Mesodermal cell (in vitro differentiated cells): ENCODE measurements around the gene SH3D21.

Source experiments
- H3K27ac ChIP-seq: 2 replicates; pipeline ENCODE4 v1.7.0; 2013; ENCODE audit warnings: mild to moderate bottlenecking, low read depth, low read length, moderate library complexity; ENCODE audit not compliant: severe bottlenecking
- H3K36me3 ChIP-seq: 2 replicates; pipeline ENCODE4 v1.7.1; 2013; ENCODE audit warnings: mild to moderate bottlenecking, low read length, moderate library complexity; ENCODE audit not compliant: control insufficient read depth, insufficient read depth
- H3K4me1 ChIP-seq: one replicate; pipeline ENCODE4 v1.7.1; 2013; ENCODE audit warnings: mild to moderate bottlenecking, low read length; ENCODE audit not compliant: insufficient read depth, control insufficient read depth, poor library complexity, severe bottlenecking
- H3K4me3 ChIP-seq: 2 replicates; pipeline ENCODE4 v1.7.0; 2013; ENCODE audit warnings: low read length, control low read depth, mild to moderate bottlenecking; ENCODE audit not compliant: insufficient read depth, poor library complexity, severe bottlenecking; ENCODE audit errors: extremely low read depth
- H3K9me3 ChIP-seq: 2 replicates; pipeline ENCODE4 v1.7.1; 2013; ENCODE audit warnings: mild to moderate bottlenecking, low read length, moderate library complexity; ENCODE audit not compliant: control insufficient read depth
- WGBS, 2 experiments: methylation state at CpG; one replicate each; pipeline ENCODE4 v1.1.5; 2013; ENCODE audit warnings: missing lambda C conversion rate in 2 of 2; ENCODE audit not compliant: insufficient coverage in 2 of 2; 5-methylcytosine and 5-hydroxymethylcytosine counted together

SH3D21 gene

GRCh38 chr1:36279789-36280296, 26.3 kb upstream of the SH3D21 start:
- WGBS, 2 experiments = 90 to 92% methylated on average over 4 to 5 of the region's 7 CpGs
- H3K36me3 ChIP-seq = peaks cover 47% of the 10 kb centered on the region
- no peaks in the 10 kb centered on the region for H3K4me1 ChIP-seq
- H3K4me3 ChIP-seq = no peak overlapping the region
- no peaks in the 10 kb centered on the region for H3K9me3 ChIP-seq
- H3K27ac ChIP-seq = no peak overlapping the region

GRCh38 chr1:36284061-36284460, 22.1 kb upstream of the SH3D21 start:
- H3K4me3 ChIP-seq = no peak overlapping the region
- no peaks in the 10 kb centered on the region for H3K4me1 ChIP-seq
- H3K36me3 ChIP-seq = peaks cover 71% of the 10 kb centered on the region
- H3K9me3 ChIP-seq = no peaks in the 10 kb centered on the region
- 100% methylated on average over 1 of the region's 1 CpG; no CpG with 5 or more reads in 1 of the 2 experiments for WGBS, 2 experiments
- peak overlapping the region; percentile 3 for H3K27ac ChIP-seq

DNA sequence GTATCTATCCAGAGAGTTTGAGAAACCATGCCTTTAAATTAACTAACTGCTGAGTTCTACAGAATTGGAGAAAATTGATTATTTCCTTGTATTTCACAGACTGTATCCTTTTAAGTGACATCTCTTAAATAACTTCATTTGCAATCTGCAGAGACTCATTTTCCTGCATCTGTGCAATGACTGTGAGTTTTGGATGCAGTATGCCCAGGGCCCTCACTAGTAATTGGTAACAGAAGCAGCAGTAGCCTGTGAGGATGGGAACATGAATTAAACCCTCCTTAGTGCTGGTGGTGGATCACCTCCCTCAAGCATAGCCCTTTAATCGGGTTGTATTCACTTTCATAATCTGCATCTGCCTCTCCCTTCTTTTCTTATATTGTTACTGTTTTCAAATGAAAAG, 21.7 kb upstream of the SH3D21 start:
- Histone ChIP-seq H3K27ac (no peak overlapping the region), H3K9me3 (no peaks in the 10 kb centered on the region), H3K4me1 (no peaks in the 10 kb centered on the region), H3K4me3 (no peak overlapping the region), H3K36me3 (peaks cover 71% of the 10 kb centered on the region)
- WGBS, 2 experiments = no CpG with 5 or more reads among the region's 1 CpG

DNA sequence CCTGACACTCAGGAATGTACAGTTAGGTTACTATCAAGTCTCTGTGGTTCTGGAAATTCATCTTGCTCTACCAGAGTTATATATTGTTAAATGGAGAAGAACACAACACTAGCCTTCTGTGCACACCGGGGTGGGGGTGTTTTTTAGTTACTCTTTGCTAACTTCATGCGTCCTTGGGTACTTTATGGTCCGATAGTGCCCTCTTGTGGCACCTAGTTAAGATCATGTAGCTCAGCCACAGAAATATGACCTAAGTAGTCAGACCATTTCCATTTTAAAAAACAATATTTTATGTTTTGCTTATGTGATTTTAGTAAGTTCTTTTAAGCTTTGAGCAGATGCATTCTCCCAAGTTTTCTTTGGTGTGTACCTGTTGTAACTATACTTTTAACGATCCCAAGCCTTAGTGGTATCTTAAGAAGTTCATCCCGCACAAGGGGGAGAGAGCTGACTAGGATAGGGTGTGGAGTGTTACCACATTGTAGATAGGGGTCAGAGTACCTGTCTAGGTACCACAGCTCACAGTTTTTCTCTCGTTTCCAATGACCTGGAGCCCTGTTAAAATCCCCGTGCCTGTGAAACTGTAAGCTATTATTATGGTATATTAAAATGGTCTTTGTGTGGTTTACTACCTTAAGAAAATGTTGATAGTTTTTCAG, 20.6 kb upstream of the SH3D21 start:
- Histone ChIP-seq H3K27ac (no peak overlapping the region), H3K4me3 (no peak overlapping the region), H3K36me3 (peaks cover 71% of the 10 kb centered on the region), H3K4me1 (no peaks in the 10 kb centered on the region), H3K9me3 (no peaks in the 10 kb centered on the region)
- WGBS, 2 experiments = 92 to 100% methylated on average over 2 to 3 of the region's 7 CpGs

- H3K4me1 ChIP-seq = no peaks in the 10 kb centered on the region
- no peaks in the 10 kb centered on the region for H3K9me3 ChIP-seq
- WGBS, 2 experiments = 97 to 98% methylated on average over 13 of the region's 13 CpGs
- peaks cover 79% of the 10 kb centered on the region for H3K36me3 ChIP-seq
- no peak overlapping the region for H3K27ac ChIP-seq
- H3K4me3 ChIP-seq = no peak overlapping the region
Observed at GRCh38 chr1:36286802-36287201, 19.4 kb upstream of the SH3D21 start.

- 100% methylated on average over 3 of the region's 5 CpGs for WGBS, 2 experiments
- peaks cover 84% of the 10 kb centered on the region for H3K36me3 ChIP-seq
- H3K4me1 ChIP-seq = no peaks in the 10 kb centered on the region
Observed at GRCh38 chr1:36287595-36287994, 18.6 kb upstream of the SH3D21 start.

GRCh38 chr1:36295390-36295789, 10.8 kb upstream of the SH3D21 start:
- Histone ChIP-seq H3K36me3 (peaks cover 94% of the 10 kb centered on the region), H3K4me3 (no peak overlapping the region), H3K9me3 (no peaks in the 10 kb centered on the region), H3K27ac (no peak overlapping the region), H3K4me1 (no peaks in the 10 kb centered on the region)
- 76 to 100% methylated on average over 2 of the region's 2 CpGs for WGBS, 2 experiments

More at GRCh38 chr1:36287595-36287994, 18.6 kb upstream of the SH3D21 start:
- Histone ChIP-seq H3K27ac (no peak overlapping the region), H3K9me3 (no peaks in the 10 kb centered on the region), H3K4me3 (no peak overlapping the region)

DNA sequence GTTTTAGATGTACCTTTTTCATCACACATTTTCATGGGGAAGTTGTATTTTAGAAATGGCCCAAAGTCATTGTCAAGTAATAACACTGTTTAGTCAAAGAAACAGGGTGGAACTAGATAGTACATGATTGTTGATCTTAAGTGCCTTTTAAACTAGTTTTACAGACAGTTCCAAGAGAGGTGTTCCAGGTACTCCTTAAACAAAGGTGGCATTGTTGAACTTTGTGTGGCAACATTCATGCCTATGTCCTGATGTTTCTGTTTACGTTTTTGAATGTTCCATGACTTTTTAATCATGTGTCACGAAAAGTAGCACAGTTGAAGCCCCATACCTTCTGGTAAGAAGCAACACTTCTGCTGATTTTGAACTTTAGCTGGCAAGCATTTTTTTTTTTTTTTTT, 9.1 kb upstream of the SH3D21 start:
- no peaks in the 10 kb centered on the region for H3K9me3 ChIP-seq
- H3K27ac ChIP-seq = no peak overlapping the region
- WGBS, 2 experiments = 88 to 95% methylated on average over 2 of the region's 2 CpGs
- no peak overlapping the region for H3K4me3 ChIP-seq
- H3K4me1 ChIP-seq = no peaks in the 10 kb centered on the region
- H3K36me3 ChIP-seq = peaks cover 95% of the 10 kb centered on the region

DNA sequence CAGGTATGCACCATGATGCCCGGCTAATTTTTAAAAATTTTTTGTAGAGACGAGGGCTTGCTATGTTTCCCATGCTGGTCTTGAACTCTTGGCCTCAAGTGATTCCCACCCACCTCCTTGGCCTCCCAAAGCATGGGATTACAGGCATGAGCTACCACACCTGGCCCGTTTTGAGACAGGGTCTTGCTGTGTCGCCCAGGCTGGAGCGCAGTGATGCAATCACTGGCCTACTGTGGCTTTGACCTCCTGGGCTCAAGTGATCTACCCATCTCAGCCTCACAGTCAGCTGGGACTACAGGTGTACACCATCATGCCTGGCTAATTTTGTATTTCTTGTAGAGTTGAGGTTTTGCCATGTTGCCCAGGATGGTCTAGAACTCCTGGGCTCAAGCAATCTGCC, 7.5 kb upstream of the SH3D21 start:
- no peak overlapping the region for H3K27ac ChIP-seq
- no peaks in the 10 kb centered on the region for H3K4me1 ChIP-seq
- no peaks in the 10 kb centered on the region for H3K9me3 ChIP-seq
- WGBS, 2 experiments = 90 to 98% methylated on average over 4 to 5 of the region's 5 CpGs
- H3K4me3 ChIP-seq = no peak overlapping the region
- peaks cover 96% of the 10 kb centered on the region for H3K36me3 ChIP-seq

GRCh38 chr1:36300526-36300925, 5.6 kb upstream of the SH3D21 start:
- H3K4me1 ChIP-seq = peaks cover 5% of the 10 kb centered on the region
- no peak overlapping the region for H3K27ac ChIP-seq
- no peak overlapping the region for H3K4me3 ChIP-seq
- H3K36me3 ChIP-seq = peaks cover 93% of the 10 kb centered on the region
- H3K9me3 ChIP-seq = no peaks in the 10 kb centered on the region
- WGBS, 2 experiments = no CpG with 5 or more reads among the region's 1 CpG

DNA sequence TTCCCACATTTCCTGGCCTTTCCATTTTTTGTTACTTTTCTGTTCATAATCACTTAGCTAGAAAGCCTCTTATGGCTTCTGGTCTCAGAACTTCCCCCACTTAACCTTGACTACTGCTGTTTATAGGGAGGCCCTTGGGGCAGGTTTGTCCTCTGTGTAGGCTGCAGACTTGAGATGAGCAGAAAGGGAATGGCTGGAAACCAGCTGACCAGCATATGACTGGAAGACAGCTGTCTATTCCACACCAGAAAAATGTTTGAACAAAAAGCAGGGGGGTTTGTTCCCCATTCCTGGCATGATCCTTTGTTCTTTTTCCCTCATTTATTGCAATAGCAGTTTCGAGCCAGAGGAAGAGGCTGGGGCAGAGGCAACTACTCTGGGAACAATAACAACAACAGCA, 4.9 kb upstream of the SH3D21 start:
- peaks cover 12% of the 10 kb centered on the region for H3K4me1 ChIP-seq
- no peak overlapping the region for H3K4me3 ChIP-seq
- H3K36me3 ChIP-seq = peaks cover 88% of the 10 kb centered on the region
- no CpG with 5 or more reads among the region's 1 CpG for WGBS, 2 experiments
- no peaks in the 10 kb centered on the region for H3K9me3 ChIP-seq
- H3K27ac ChIP-seq = no peak overlapping the region
